ENCODE data around the gene GAL3ST2. TPM values are rescaled to one million over a fixed set of nuclear protein-coding genes. Genes with fewer than 3 reads are reported as not detected.
"Not testable (repeated sequence)": the region's sequence is repeated elsewhere in the genome, so short reads cannot be mapped to it uniquely, and the experiment has no call there.

The GAL3ST2 gene
- total RNA-seq, 2 experiments from 2014 or later = 1.1 TPM; not detected in 1

GRCh38 chr2:241777686-241778627 is 1.3 kb downstream of the GAL3ST2 start:
- intact Hi-C loops (cut with micrococcal nuclease; ENCODE audit: unreplicated experiment) = no loop called here
- CTCF ChIA-PET (ENCODE audit: unreplicated experiment) = no interaction called here
- no peaks in the 10 kb centered on the region for H4K20me1 ChIP-seq (ENCODE audit: insufficient read depth, low read length)
- peaks cover 19% of the 10 kb centered on the region; the same call in 1 of the 2 replicates for H3K9me3 ChIP-seq (ENCODE audit: low read length)
- no peaks in the 10 kb centered on the region for H3K4me1 ChIP-seq (ENCODE audit: insufficient read depth, low read length, poor library complexity, severe bottlenecking)
- H2AFZ ChIP-seq (ENCODE audit: low read length) = no peak overlapping the region
- no peak overlapping the region for H3K27ac ChIP-seq (ENCODE audit: low read depth, low read length, poor library complexity, severe bottlenecking)
- POLR2A ChIA-PET = no interaction called here
- no peak for TF ChIP-seq EZH2phosphoT487 (IDR thresholded peaks at IDR 0.05; ENCODE audit: borderline replicate concordance, low read depth, low read length)
- TF ChIP-seq, protein P1, sequence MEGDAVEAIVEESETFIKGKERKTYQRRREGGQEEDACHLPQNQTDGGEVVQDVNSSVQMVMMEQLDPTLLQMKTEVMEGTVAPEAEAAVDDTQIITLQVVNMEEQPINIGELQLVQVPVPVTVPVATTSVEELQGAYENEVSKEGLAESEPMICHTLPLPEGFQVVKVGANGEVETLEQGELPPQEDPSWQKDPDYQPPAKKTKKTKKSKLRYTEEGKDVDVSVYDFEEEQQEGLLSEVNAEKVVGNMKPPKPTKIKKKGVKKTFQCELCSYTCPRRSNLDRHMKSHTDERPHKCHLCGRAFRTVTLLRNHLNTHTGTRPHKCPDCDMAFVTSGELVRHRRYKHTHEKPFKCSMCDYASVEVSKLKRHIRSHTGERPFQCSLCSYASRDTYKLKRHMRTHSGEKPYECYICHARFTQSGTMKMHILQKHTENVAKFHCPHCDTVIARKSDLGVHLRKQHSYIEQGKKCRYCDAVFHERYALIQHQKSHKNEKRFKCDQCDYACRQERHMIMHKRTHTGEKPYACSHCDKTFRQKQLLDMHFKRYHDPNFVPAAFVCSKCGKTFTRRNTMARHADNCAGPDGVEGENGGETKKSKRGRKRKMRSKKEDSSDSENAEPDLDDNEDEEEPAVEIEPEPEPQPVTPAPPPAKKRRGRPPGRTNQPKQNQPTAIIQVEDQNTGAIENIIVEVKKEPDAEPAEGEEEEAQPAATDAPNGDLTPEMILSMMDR (conservative IDR thresholded peaks at IDR 0.05; ENCODE audit: low read length) = no peak
- no peaks in the 10 kb centered on the region for H3K36me3 ChIP-seq (ENCODE audit: insufficient read depth, low read length)
- BruUV-seq (replicated peaks) = no TSS peak
- no peak overlapping the region for H3K4me2 ChIP-seq (ENCODE audit: low read length)
- H3K79me2 ChIP-seq (ENCODE audit: insufficient read depth, low read depth, low read length) = no peaks in the 10 kb centered on the region
- no peak overlapping the region for H3K4me3 ChIP-seq (ENCODE audit: low read depth, low read length, poor library complexity, severe bottlenecking)
- H3K9me2 ChIP-seq (ENCODE audit: insufficient read depth, low read length) = no peaks in the 10 kb centered on the region
- DNase-seq (ENCODE audit: low spot score) = no peak

GRCh38 chr2:241780939-241781569 is 4.4 kb downstream of the GAL3ST2 start:
- POLR2A ChIA-PET = no interaction called here

GRCh38 chr2:241782053-241782452 is 5.4 kb downstream of the GAL3ST2 start:
- BruUV-seq (replicated peaks); H3K36me3 ChIP-seq (ENCODE audit: insufficient read depth, low read length); H3K4me2 ChIP-seq (ENCODE audit: low read length); H3K27ac ChIP-seq (ENCODE audit: low read depth, low read length, poor library complexity, severe bottlenecking); H3K4me1 ChIP-seq (ENCODE audit: insufficient read depth, low read length, poor library complexity, severe bottlenecking); H3K9me2 ChIP-seq (ENCODE audit: insufficient read depth, low read length); intact Hi-C loops (cut with micrococcal nuclease; ENCODE audit: unreplicated experiment); H4K20me1 ChIP-seq (ENCODE audit: insufficient read depth, low read length); DNase-seq (ENCODE audit: low spot score); CTCF ChIA-PET (ENCODE audit: unreplicated experiment); H3K4me3 ChIP-seq (ENCODE audit: low read depth, low read length, poor library complexity, severe bottlenecking); H2AFZ ChIP-seq (ENCODE audit: low read length); H3K79me2 ChIP-seq (ENCODE audit: insufficient read depth, low read depth, low read length); POLR2A ChIA-PET: not testable (repeated sequence)
- H3K9me3 ChIP-seq (ENCODE audit: low read length) = peaks cover 22% of the 10 kb centered on the region; the same call in 1 of the 2 replicates

More at GRCh38 chr2:241780939-241781569, 4.4 kb downstream of the GAL3ST2 start:
- no peaks in the 10 kb centered on the region for H3K4me1 ChIP-seq (ENCODE audit: insufficient read depth, low read length, poor library complexity, severe bottlenecking)
- no peak overlapping the region for H3K27ac ChIP-seq (ENCODE audit: low read depth, low read length, poor library complexity, severe bottlenecking)
- H3K9me3 ChIP-seq (ENCODE audit: low read length) = peaks cover 22% of the 10 kb centered on the region; the same call in 1 of the 2 replicates
- H3K79me2 ChIP-seq (ENCODE audit: insufficient read depth, low read depth, low read length) = no peaks in the 10 kb centered on the region
- TF ChIP-seq EZH2phosphoT487 (IDR thresholded peaks at IDR 0.05; ENCODE audit: borderline replicate concordance, low read depth, low read length) = no peak
- TF ChIP-seq, protein P1 (conservative IDR thresholded peaks at IDR 0.05; ENCODE audit: low read length) = no peak
- intact Hi-C loops (cut with micrococcal nuclease; ENCODE audit: unreplicated experiment) = no loop called here
- no peak overlapping the region for H2AFZ ChIP-seq (ENCODE audit: low read length)
- DNase-seq (ENCODE audit: low spot score) = no peak
- H3K4me3 ChIP-seq (ENCODE audit: low read depth, low read length, poor library complexity, severe bottlenecking) = no peak overlapping the region
- no TSS peak for BruUV-seq (replicated peaks)
- H3K4me2 ChIP-seq (ENCODE audit: low read length) = no peak overlapping the region
- no peaks in the 10 kb centered on the region for H3K36me3 ChIP-seq (ENCODE audit: insufficient read depth, low read length)
- CTCF ChIA-PET (ENCODE audit: unreplicated experiment) = no interaction called here
- H3K9me2 ChIP-seq (ENCODE audit: insufficient read depth, low read length) = no peaks in the 10 kb centered on the region
- no peaks in the 10 kb centered on the region for H4K20me1 ChIP-seq (ENCODE audit: insufficient read depth, low read length)
